CD4-positive, alpha-beta memory T cell (primary cell): ENCODE measurements around the gene KRT73. TPM values are rescaled to one million over a fixed set of nuclear protein-coding genes. Genes with fewer than 3 reads are reported as not detected.
A peak's percentile ranks its signal among the peaks of the same experiment; 100 is the strongest.

Source experiments
- CTCF ChIA-PET: fragments of 350-600 bp; sonication (Branson Sonifier 250); formaldehyde crosslinking; loops from one replicate; lab custom pipeline; 2021; ENCODE audit warnings: inconsistent platforms; ENCODE audit not compliant: partially characterized antibody; lab: Charles Lee
- POLR2A ChIA-PET: fragments of 350-600 bp; sonication (Branson Sonifier 250); formaldehyde crosslinking; loops from one replicate; lab custom pipeline; 2021; ENCODE audit not compliant: partially characterized antibody; lab: Charles Lee
- DNase-seq, 5 donors: peaks; one replicate each; pipeline versions ENCODE4 v3.0.0 to v3.0.0-alpha.2; 2020 to 2022; ENCODE audit warnings: mixed read lengths in 1 of 5
- H3K27ac ChIP-seq: one replicate; pipeline ENCODE4 v1.7.0; 2013; ENCODE audit warnings: low read depth, low read length
- H3K27me3 ChIP-seq: 2 replicates; pipeline ENCODE4 v1.7.0; 2013; ENCODE audit warnings: mild to moderate bottlenecking, low read length, moderate library complexity; ENCODE audit not compliant: insufficient read depth
- H3K36me3 ChIP-seq: 2 replicates; pipeline ENCODE4 v1.7.0; 2013; ENCODE audit warnings: mild to moderate bottlenecking, low read length, moderate library complexity; ENCODE audit not compliant: insufficient read depth
- H3K4me1 ChIP-seq: 2 replicates; pipeline ENCODE4 v1.7.0; 2013; ENCODE audit warnings: mild to moderate bottlenecking, low read length, moderate library complexity; ENCODE audit not compliant: insufficient read depth
- H3K4me3 ChIP-seq, 2 donors: one replicate each; pipeline ENCODE4 v1.7.0; 2013; ENCODE audit warnings: low read length in 2 of 2, mild to moderate bottlenecking in 1 of 2
- H3K9me3 ChIP-seq, 2 donors: one replicate each; pipeline ENCODE4 v1.7.0; 2013; ENCODE audit warnings: low read length in 2 of 2, control low read depth in 1 of 2; ENCODE audit not compliant: control insufficient read depth in 1 of 2
- H3K27ac Mint-ChIP-seq, 7 donors: one replicate each; pipeline ENCODE4 v1.8.0; 2020 to 2021; ENCODE audit warnings: mixed read lengths in 7 of 7, mild to moderate bottlenecking in 6 of 7, inconsistent platforms in 3 of 7, moderate library complexity in 3 of 7
- H3K27me3 Mint-ChIP-seq, 2 donors: one replicate each; pipeline ENCODE4 v1.8.0; 2020 to 2021; ENCODE audit warnings: mixed read lengths in 2 of 2
- H3K36me3 Mint-ChIP-seq, 2 donors: one replicate each; pipeline ENCODE4 v1.8.0; 2020 to 2021; ENCODE audit warnings: mixed read lengths in 2 of 2, inconsistent platforms in 1 of 2, mild to moderate bottlenecking in 1 of 2
- H3K4me1 Mint-ChIP-seq, 4 donors: one replicate each; pipeline ENCODE4 v1.8.0; 2020 to 2021; ENCODE audit warnings: mixed read lengths in 4 of 4, mild to moderate bottlenecking in 1 of 4
- H3K4me3 Mint-ChIP-seq, 8 donors: one replicate each; pipeline ENCODE4 v1.8.0; 2020 to 2021; ENCODE audit warnings: mixed read lengths in 8 of 8, mild to moderate bottlenecking in 7 of 8, moderate library complexity in 6 of 8, inconsistent platforms in 3 of 8
- H3K9me3 Mint-ChIP-seq, 8 donors: one replicate each; pipeline ENCODE4 v1.8.0; 2020 to 2021; ENCODE audit warnings: mixed read lengths in 8 of 8, mild to moderate bottlenecking in 5 of 8, inconsistent platforms in 3 of 8, moderate library complexity in 1 of 8
- intact Hi-C: fragments of 100-400 bp; cut with micrococcal nuclease; formaldehyde crosslinking; loops from one replicate; pipeline ENCODE4 v1.15.1; 2023
- polyA plus RNA-seq, 2 donors: library from polyadenylated mRNA; unstranded; fragments of 300-500 nt; fragmentation: Illumina TruSeq; gene quantifications; one replicate each; pipeline ENCODE4 v1.2.3, GENCODE V29; 2021
- total RNA-seq, 2 experiments: library from RNA; stranded (reverse); gene quantifications; one replicate each; pipeline ENCODE4 v1.2.3, GENCODE V29; 2021

KRT73 gene
- 1 to 10 TPM; 5.7 to 6.0 TPM for total RNA-seq
- 1 to 10 TPM; 1.2 to 1.3 TPM for polyA plus RNA-seq

DNA sequence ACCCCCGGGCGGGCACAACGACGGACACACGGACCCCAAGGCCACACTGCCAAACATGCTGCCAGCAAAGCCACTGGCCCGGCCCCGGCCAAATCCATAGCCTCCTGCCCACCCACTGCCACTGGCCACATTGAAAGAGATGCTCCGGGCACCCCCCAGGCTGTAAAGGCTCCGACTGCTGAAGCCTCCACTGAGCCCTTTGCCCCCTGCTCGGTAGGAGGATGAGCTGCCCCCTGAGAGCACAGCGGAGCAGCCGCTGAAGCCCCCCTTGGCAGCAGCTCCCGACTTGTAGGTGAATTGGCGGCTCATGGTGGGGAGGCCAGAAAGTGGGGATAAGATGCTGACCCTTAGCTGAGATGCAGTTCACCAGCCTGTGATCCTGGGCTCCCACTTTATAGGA lies at the start of gene KRT73:
Gene KRT73 (minus strand): TSS at position 344 of the 400 bp plus-strand sequence. CDS start 35 bp downstream, at position 309.
- no peak for DNase-seq
- Mint-ChIP-seq H3K36me3 (no peaks in the 10 kb centered on the region), H3K4me1 (peaks cover 7 to 46% (median 26%) of the 10 kb centered on the region in 4 donors), H3K9me3 (peaks cover 0 to 6% (median 1%) of the 10 kb centered on the region in 8 donors), H3K27ac (peak within 1 kb of the TSS in 1 of 7 donors; percentile 57), H3K4me3 (no peak within 1 kb of the TSS), H3K27me3 (peaks cover 3 to 8% of the 10 kb centered on the region in 2 donors)
- Histone ChIP-seq H3K27me3 (no peaks in the 10 kb centered on the region), H3K36me3 (no peaks in the 10 kb centered on the region), H3K9me3 (no peaks in the 10 kb centered on the region), H3K4me1 (peaks cover 26% of the 10 kb centered on the region), H3K27ac (no peak within 1 kb of the TSS), H3K4me3 (no peak within 1 kb of the TSS)
- ChIA-PET CTCF (interaction anchor here (1.4 kb wide), 1 partner anchor 253 kb away, joined by 4 read pairs; no protein-coding TSS in a partner anchor), POLR2A (no interaction called here)
- intact Hi-C loops = no loop called here

- ChIA-PET CTCF (interaction anchor here (1.6 kb wide), 1 partner anchor 213 kb away, joined by 4 read pairs; no protein-coding TSS in a partner anchor), POLR2A (no interaction called here)
- Histone ChIP-seq H3K4me1 (no peaks in the 10 kb centered on the region), H3K4me3 (no peak overlapping the region), H3K27me3 (no peaks in the 10 kb centered on the region), H3K27ac (no peak overlapping the region), H3K9me3 (no peaks in the 10 kb centered on the region), H3K36me3 (no peaks in the 10 kb centered on the region)
- Mint-ChIP-seq H3K36me3 (no peaks in the 10 kb centered on the region), H3K27ac (peak overlapping the region in 2 of 7 donors; percentile 49 to 82), H3K27me3 (peaks cover 3 to 10% of the 10 kb centered on the region in 2 donors), H3K4me3 (no peak overlapping the region), H3K4me1 (peaks cover 0 to 3% (median under 1%) of the 10 kb centered on the region in 4 donors), H3K9me3 (peaks cover 0 to 3% (median 0%) of the 10 kb centered on the region in 8 donors)
- intact Hi-C loops = no loop called here
- no peak for DNase-seq
Measured at GRCh38 chr12:52667931-52668330, 49.6 kb upstream of the KRT73 start.

DNA sequence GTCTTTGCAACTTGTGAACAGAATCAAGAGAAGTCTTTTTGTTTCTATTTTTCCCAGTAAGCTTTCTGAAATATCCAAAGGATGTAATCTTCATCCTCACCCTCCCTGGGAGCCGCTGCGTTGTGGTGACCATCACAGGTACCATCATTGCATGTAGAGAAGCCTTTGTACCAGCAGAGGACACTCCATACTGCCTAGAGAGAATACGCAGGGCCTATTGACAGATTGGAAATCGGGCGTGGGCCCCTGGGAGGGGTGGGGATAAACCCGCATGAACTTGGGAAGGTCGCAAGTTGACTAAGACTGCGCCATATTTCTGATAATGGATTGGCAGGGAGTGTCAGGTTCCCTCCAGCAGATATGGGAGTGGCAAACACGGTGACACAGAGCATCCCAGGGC lies 49.1 kb upstream of the KRT73 start:
- H3K9me3 Mint-ChIP-seq = peaks cover 0 to 3% (median 0%) of the 10 kb centered on the region in 8 donors
- no peaks in the 10 kb centered on the region for H3K36me3 Mint-ChIP-seq
- no peaks in the 10 kb centered on the region for H3K27me3 ChIP-seq
- no peak overlapping the region for H3K27ac Mint-ChIP-seq
- H3K4me1 ChIP-seq = no peaks in the 10 kb centered on the region
- peaks cover 3 to 10% of the 10 kb centered on the region in 2 donors for H3K27me3 Mint-ChIP-seq
- POLR2A ChIA-PET = no interaction called here
- no peaks in the 10 kb centered on the region for H3K9me3 ChIP-seq
- H3K36me3 ChIP-seq = no peaks in the 10 kb centered on the region
- peaks cover under 1 to 6% (median 3%) of the 10 kb centered on the region in 4 donors for H3K4me1 Mint-ChIP-seq
- no peak overlapping the region for H3K27ac ChIP-seq
- H3K4me3 Mint-ChIP-seq = no peak overlapping the region
- intact Hi-C loops = no loop called here
- CTCF ChIA-PET = interaction anchor here (1.6 to 1.9 kb wide), 2 partner anchors 12 to 213 kb away, joined by 4 to 8 read pairs; no protein-coding TSS in a partner anchor
- no peak for DNase-seq
- H3K4me3 ChIP-seq = no peak overlapping the region

- DNase-seq = no peak
- Mint-ChIP-seq H3K4me3 (no peak overlapping the region), H3K4me1 (peaks cover 3 to 11% (median 6%) of the 10 kb centered on the region in 4 donors), H3K27ac (no peak overlapping the region), H3K36me3 (no peaks in the 10 kb centered on the region), H3K27me3 (peaks cover 3 to 11% of the 10 kb centered on the region in 2 donors), H3K9me3 (peaks cover 0 to 3% (median 0%) of the 10 kb centered on the region in 8 donors)
- H3K9me3 ChIP-seq = no peaks in the 10 kb centered on the region
- H3K4me1 ChIP-seq = no peaks in the 10 kb centered on the region
- ChIA-PET POLR2A (no interaction called here), CTCF (interaction anchor here (0.6 to 1.9 kb wide), 3 partner anchors 11 to 214 kb away, joined by 3 to 8 read pairs (median 4); no protein-coding TSS in a partner anchor)
- intact Hi-C loops = no loop called here
- H3K27ac ChIP-seq = no peak overlapping the region
- H3K36me3 ChIP-seq = no peaks in the 10 kb centered on the region
- no peaks in the 10 kb centered on the region for H3K27me3 ChIP-seq
- no peak overlapping the region for H3K4me3 ChIP-seq
Measured at GRCh38 chr12:52666471-52666870, 48.1 kb upstream of the KRT73 start.

GRCh38 chr12:52663420-52663819 lies 45.1 kb upstream of the KRT73 start:
- no peak overlapping the region for H3K27ac Mint-ChIP-seq
- H3K27me3 Mint-ChIP-seq = peaks cover 1 to 8% of the 10 kb centered on the region in 2 donors
- Histone ChIP-seq H3K27ac (no peak overlapping the region), H3K9me3 (no peaks in the 10 kb centered on the region), H3K27me3 (no peaks in the 10 kb centered on the region), H3K36me3 (no peaks in the 10 kb centered on the region), H3K4me3 (no peak overlapping the region), H3K4me1 (no peaks in the 10 kb centered on the region)
- ChIA-PET CTCF (no interaction called here), POLR2A (no interaction called here)
- intact Hi-C loops = no loop called here
- no peak for DNase-seq
- peaks cover 2 to 11% (median 6%) of the 10 kb centered on the region in 4 donors for H3K4me1 Mint-ChIP-seq
- no peaks in the 10 kb centered on the region for H3K36me3 Mint-ChIP-seq
- no peak overlapping the region for H3K4me3 Mint-ChIP-seq
- H3K9me3 Mint-ChIP-seq = no peaks in the 10 kb centered on the region

DNA sequence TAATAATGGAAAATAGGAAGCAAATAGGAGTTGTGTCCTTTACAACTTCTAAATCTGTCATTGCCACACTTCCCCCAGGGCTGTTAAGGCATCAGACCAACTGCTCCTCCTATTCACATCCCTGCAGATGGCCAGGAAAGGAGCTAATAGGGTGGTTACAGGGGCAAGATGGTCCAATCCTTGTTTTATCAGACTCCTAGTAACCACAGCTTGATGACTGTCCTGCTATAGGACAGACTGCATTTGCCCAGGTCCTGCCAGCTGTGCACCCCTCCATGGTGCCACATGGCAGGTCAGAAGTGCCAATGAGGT lies 44.5 kb upstream of the KRT73 start:
- H3K27ac Mint-ChIP-seq = peak overlapping the region in 1 of 7 donors; percentile 35
- peaks cover 1 to 6% of the 10 kb centered on the region in 2 donors for H3K27me3 Mint-ChIP-seq
- no peak overlapping the region for H3K4me3 ChIP-seq
- H3K9me3 ChIP-seq = no peaks in the 10 kb centered on the region
- no peak overlapping the region for H3K4me3 Mint-ChIP-seq
- H3K36me3 ChIP-seq = no peaks in the 10 kb centered on the region
- H3K9me3 Mint-ChIP-seq = no peaks in the 10 kb centered on the region
- H3K4me1 ChIP-seq = no peaks in the 10 kb centered on the region
- POLR2A ChIA-PET = no interaction called here
- DNase-seq = no peak
- peaks cover 0 to 11% (median 6%) of the 10 kb centered on the region in 4 donors for H3K4me1 Mint-ChIP-seq
- no peak overlapping the region for H3K27ac ChIP-seq
- CTCF ChIA-PET = no interaction called here
- H3K27me3 ChIP-seq = no peaks in the 10 kb centered on the region
- no peaks in the 10 kb centered on the region for H3K36me3 Mint-ChIP-seq
- intact Hi-C loops = no loop called here

GRCh38 chr12:52662093-52662917 lies 43.9 kb upstream of the KRT73 start:
- H3K4me3 Mint-ChIP-seq = no peak overlapping the region
- intact Hi-C loops = no loop called here
- Histone ChIP-seq H3K27me3 (no peaks in the 10 kb centered on the region), H3K36me3 (no peaks in the 10 kb centered on the region), H3K4me1 (no peaks in the 10 kb centered on the region), H3K27ac (no peak overlapping the region), H3K4me3 (no peak overlapping the region), H3K9me3 (no peaks in the 10 kb centered on the region)
- peaks cover 0 to 11% (median 6%) of the 10 kb centered on the region in 4 donors for H3K4me1 Mint-ChIP-seq
- H3K9me3 Mint-ChIP-seq = no peaks in the 10 kb centered on the region
- no peak for DNase-seq
- POLR2A ChIA-PET = no interaction called here
- peak overlapping the region in 2 of 7 donors; percentile 35 to 52 for H3K27ac Mint-ChIP-seq
- CTCF ChIA-PET = no interaction called here
- H3K27me3 Mint-ChIP-seq = peaks cover 1 to 6% of the 10 kb centered on the region in 2 donors
- H3K36me3 Mint-ChIP-seq = no peaks in the 10 kb centered on the region
